ENCODE measurements around the gene THEMIS2.

Gene THEMIS2

GRCh38 chr1:27887215-27888021 lies 15.1 kb downstream of the THEMIS2 start:
- no peaks in the 10 kb centered on the region for H3K9me3 ChIP-seq (ENCODE audit: control insufficient read depth in 1 of 2, low read length in 2 of 2)
- H3K4me3 ChIP-seq (ENCODE audit: low read depth in 1 of 2, low read length in 2 of 2), result no peak overlapping the region
- peak overlapping the region; percentile 26 for H3K27ac ChIP-seq (ENCODE audit: low read length)
- peaks cover 20 to 28% of the 10 kb centered on the region in 2 donors for H3K36me3 ChIP-seq (ENCODE audit: control insufficient read depth in 1 of 2, insufficient read depth in 2 of 2, low read length in 2 of 2)
- no peaks in the 10 kb centered on the region for H3K27me3 ChIP-seq (ENCODE audit: low read depth, low read length)
- H3K4me1 ChIP-seq (ENCODE audit: control insufficient read depth in 1 of 2, insufficient read depth in 2 of 2, low read length in 2 of 2), result no peaks in the 10 kb centered on the region

DNA sequence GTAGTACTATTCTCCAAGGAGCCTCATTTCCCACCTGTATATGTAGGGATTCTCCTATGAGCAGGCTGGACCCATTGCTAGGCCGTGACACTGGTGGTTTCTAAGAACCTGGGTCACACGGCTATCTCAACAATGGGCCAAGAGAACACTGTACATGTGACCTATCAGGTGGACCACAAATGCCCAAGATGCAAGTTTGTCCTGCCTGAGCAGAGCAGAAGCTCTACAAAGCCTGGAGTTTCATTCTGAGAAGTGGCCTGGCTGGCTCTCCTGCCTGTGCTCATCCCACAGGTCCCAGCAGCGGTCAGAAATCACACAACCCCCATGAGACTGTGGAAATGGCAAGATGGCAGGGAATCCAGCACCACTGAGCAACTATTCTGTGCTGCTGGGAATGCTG lies 17.2 kb downstream of the THEMIS2 start:
- H3K27me3 ChIP-seq (ENCODE audit: low read depth, low read length), result no peaks in the 10 kb centered on the region

GRCh38 chr1:27891196-27891889 lies 19.0 kb downstream of the THEMIS2 start:
- Histone ChIP-seq H3K4me1 (ENCODE audit: control insufficient read depth in 1 of 2, insufficient read depth in 2 of 2, low read length in 2 of 2) (no peaks in the 10 kb centered on the region), H3K9me3 (ENCODE audit: control insufficient read depth in 1 of 2, low read length in 2 of 2) (no peaks in the 10 kb centered on the region), H3K36me3 (ENCODE audit: control insufficient read depth in 1 of 2, insufficient read depth in 2 of 2, low read length in 2 of 2) (peaks cover 51 to 53% of the 10 kb centered on the region in 2 donors), H3K27ac (ENCODE audit: low read length) (peak overlapping the region; percentile 68), H3K27me3 (ENCODE audit: low read depth, low read length) (no peaks in the 10 kb centered on the region), H3K4me3 (ENCODE audit: low read depth in 1 of 2, low read length in 2 of 2) (no peak overlapping the region)

More for the DNA sequence above, 17.2 kb downstream of the THEMIS2 start:
- Histone ChIP-seq H3K4me3 (ENCODE audit: low read depth in 1 of 2, low read length in 2 of 2) (no peak overlapping the region), H3K9me3 (ENCODE audit: control insufficient read depth in 1 of 2, low read length in 2 of 2) (no peaks in the 10 kb centered on the region), H3K27ac (ENCODE audit: low read length) (peak overlapping the region; percentile 32), H3K4me1 (ENCODE audit: control insufficient read depth in 1 of 2, insufficient read depth in 2 of 2, low read length in 2 of 2) (no peaks in the 10 kb centered on the region), H3K36me3 (ENCODE audit: control insufficient read depth in 1 of 2, insufficient read depth in 2 of 2, low read length in 2 of 2) (peaks cover 41 to 47% of the 10 kb centered on the region in 2 donors)

- Histone ChIP-seq H3K27me3 (ENCODE audit: low read depth, low read length) (no peaks in the 10 kb centered on the region), H3K4me1 (ENCODE audit: control insufficient read depth in 1 of 2, insufficient read depth in 2 of 2, low read length in 2 of 2) (no peaks in the 10 kb centered on the region), H3K9me3 (ENCODE audit: control insufficient read depth in 1 of 2, low read length in 2 of 2) (no peaks in the 10 kb centered on the region), H3K36me3 (ENCODE audit: control insufficient read depth in 1 of 2, insufficient read depth in 2 of 2, low read length in 2 of 2) (peaks cover 44 to 62% of the 10 kb centered on the region in 2 donors), H3K27ac (ENCODE audit: low read length) (no peak overlapping the region), H3K4me3 (ENCODE audit: low read depth in 1 of 2, low read length in 2 of 2) (no peak overlapping the region)
Observed at GRCh38 chr1:27894521-27894920, 22.2 kb downstream of the THEMIS2 start.

GRCh38 chr1:27906759-27907158 lies 34.4 kb downstream of the THEMIS2 start:
- no peak overlapping the region for H3K27ac ChIP-seq (ENCODE audit: low read length)

DNA sequence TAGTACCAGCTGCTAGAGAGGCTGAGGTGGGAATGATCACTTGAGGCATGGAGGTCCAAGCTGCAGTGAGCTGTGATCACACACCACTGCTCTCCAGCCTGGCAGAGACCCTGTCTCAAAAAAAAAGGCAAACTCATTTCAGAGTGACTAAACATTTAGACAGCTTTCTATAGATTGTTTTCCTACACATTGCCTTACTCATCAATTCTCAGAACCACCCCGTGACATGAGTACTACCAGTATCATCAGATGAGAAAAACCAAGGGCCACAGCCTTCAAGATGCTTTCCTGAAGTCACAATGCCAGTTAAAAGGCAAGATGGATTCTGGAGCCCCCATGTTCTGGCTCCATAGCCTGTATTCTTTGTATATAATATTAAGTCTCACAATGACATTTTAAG lies 40.1 kb downstream of the THEMIS2 start:
- peaks cover 19 to 20% of the 10 kb centered on the region in 2 donors for H3K36me3 ChIP-seq (ENCODE audit: control insufficient read depth in 1 of 2, insufficient read depth in 2 of 2, low read length in 2 of 2)

More at GRCh38 chr1:27906759-27907158, 34.4 kb downstream of the THEMIS2 start:
- H3K9me3 ChIP-seq (ENCODE audit: control insufficient read depth in 1 of 2, low read length in 2 of 2), result no peaks in the 10 kb centered on the region
- H3K36me3 ChIP-seq (ENCODE audit: control insufficient read depth in 1 of 2, insufficient read depth in 2 of 2, low read length in 2 of 2), result peaks cover 20 to 47% of the 10 kb centered on the region in 2 donors
- H3K4me3 ChIP-seq (ENCODE audit: low read depth in 1 of 2, low read length in 2 of 2), result no peak overlapping the region
- no peaks in the 10 kb centered on the region for H3K4me1 ChIP-seq (ENCODE audit: control insufficient read depth in 1 of 2, insufficient read depth in 2 of 2, low read length in 2 of 2)
- H3K27me3 ChIP-seq (ENCODE audit: low read depth, low read length), result no peaks in the 10 kb centered on the region

DNA sequence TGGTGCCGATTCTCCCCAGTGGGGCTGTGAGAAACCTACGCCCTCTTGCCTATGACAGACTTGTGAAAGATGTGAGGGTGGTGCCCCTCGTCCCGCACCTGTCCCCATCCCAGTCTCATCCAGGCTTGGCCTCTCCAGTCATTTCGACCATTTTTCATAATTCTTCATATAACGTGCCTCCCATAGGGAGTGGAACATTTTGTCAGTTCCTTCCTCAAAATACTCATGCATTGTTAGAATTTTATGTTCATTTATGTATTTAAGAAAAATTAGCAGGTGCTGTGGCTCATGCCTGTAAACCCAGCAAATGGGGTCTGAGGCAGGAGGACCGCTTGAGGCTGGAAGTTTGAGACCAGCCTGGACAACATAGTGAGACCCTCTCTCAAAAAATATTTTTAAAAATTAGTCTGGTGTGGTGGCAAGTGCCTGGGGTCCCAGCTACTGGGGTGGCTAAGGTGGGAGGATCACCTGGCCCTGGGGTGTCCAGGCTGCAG lies 42.8 kb downstream of the THEMIS2 start:
- Histone ChIP-seq H3K4me1 (ENCODE audit: control insufficient read depth in 1 of 2, insufficient read depth in 2 of 2, low read length in 2 of 2) (peaks cover 0 to 4% of the 10 kb centered on the region in 2 donors), H3K4me3 (ENCODE audit: low read depth in 1 of 2, low read length in 2 of 2) (peak overlapping the region; percentile 77 to 91), H3K36me3 (ENCODE audit: control insufficient read depth in 1 of 2, insufficient read depth in 2 of 2, low read length in 2 of 2) (peaks cover 5 to 7% of the 10 kb centered on the region in 2 donors), H3K27ac (ENCODE audit: low read length) (peak overlapping the region; percentile 8), H3K27me3 (ENCODE audit: low read depth, low read length) (no peaks in the 10 kb centered on the region), H3K9me3 (ENCODE audit: control insufficient read depth in 1 of 2, low read length in 2 of 2) (peaks cover 2 to 4% of the 10 kb centered on the region in 2 donors)

More for the DNA sequence above, 40.1 kb downstream of the THEMIS2 start:
- H3K9me3 ChIP-seq (ENCODE audit: control insufficient read depth in 1 of 2, low read length in 2 of 2), result peaks cover 2 to 4% of the 10 kb centered on the region in 2 donors
- H3K4me3 ChIP-seq (ENCODE audit: low read depth in 1 of 2, low read length in 2 of 2), result no peak overlapping the region
- H3K27ac ChIP-seq (ENCODE audit: low read length), result no peak overlapping the region
- peaks cover 0 to 4% of the 10 kb centered on the region in 2 donors for H3K4me1 ChIP-seq (ENCODE audit: control insufficient read depth in 1 of 2, insufficient read depth in 2 of 2, low read length in 2 of 2)
- H3K27me3 ChIP-seq (ENCODE audit: low read depth, low read length), result no peaks in the 10 kb centered on the region

DNA sequence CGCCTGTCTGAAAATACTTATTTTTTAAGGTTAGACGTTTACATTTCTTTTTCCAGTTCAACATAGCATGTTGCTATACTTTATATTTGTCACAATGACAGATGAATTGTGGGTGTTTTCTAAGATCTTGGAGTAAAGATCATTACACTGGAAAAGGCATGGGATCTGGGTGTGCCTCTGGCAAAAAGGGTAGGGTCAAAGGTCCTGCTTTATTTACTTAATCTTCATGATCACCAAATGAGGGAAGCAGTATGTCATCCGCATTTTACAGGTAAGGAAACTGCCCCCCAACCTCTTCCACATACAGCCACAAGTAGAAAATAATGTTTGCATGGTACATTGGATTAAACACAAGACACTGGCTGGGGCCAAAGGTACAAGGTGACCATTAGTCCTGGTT lies 49.9 kb downstream of the THEMIS2 start:
- no peaks in the 10 kb centered on the region for H3K36me3 ChIP-seq (ENCODE audit: control insufficient read depth in 1 of 2, insufficient read depth in 2 of 2, low read length in 2 of 2)
- no peak overlapping the region for H3K27ac ChIP-seq (ENCODE audit: low read length)
- no peak overlapping the region for H3K4me3 ChIP-seq (ENCODE audit: low read depth in 1 of 2, low read length in 2 of 2)
- no peaks in the 10 kb centered on the region for H3K4me1 ChIP-seq (ENCODE audit: control insufficient read depth in 1 of 2, insufficient read depth in 2 of 2, low read length in 2 of 2)
- no peaks in the 10 kb centered on the region for H3K9me3 ChIP-seq (ENCODE audit: control insufficient read depth in 1 of 2, low read length in 2 of 2)
- H3K27me3 ChIP-seq (ENCODE audit: low read depth, low read length), result no peaks in the 10 kb centered on the region

DNA sequence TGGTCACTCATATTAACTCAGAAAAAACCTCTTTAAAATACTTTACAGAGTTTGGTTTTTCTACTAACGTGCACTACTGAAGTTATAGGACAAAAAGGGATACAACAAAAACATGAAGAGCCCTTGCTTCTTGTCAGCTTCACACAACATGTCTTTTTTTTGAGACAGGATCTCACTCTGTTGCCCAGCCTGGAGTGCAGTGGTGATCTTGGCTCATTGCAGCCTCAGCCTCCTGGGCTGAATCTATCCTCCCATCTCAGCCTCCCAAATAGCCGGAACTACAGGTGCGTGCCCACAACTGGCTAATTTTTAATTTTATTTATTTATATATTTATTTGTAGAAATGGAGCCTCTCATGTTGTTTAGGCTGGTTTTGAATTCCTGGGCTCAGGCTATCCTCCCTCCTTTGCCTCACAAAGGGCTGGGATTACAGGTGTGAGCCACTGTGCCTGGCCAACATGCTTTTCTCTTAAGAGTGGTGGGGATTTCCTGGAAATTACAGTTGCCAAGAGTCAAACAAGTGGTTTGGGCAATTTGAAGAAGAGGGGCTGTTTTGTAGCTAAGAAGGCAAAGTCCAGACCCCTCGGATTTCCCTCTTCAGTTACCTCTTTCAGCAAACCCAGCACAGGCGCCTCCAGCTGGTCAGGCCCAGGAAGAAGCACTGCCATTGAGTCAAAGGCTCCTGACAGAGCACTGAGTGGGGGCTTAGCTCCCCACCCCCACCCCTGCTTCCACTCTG lies 56.0 kb downstream of the THEMIS2 start:
- Histone ChIP-seq H3K27ac (ENCODE audit: low read length) (no peak overlapping the region), H3K27me3 (ENCODE audit: low read depth, low read length) (no peaks in the 10 kb centered on the region), H3K36me3 (ENCODE audit: control insufficient read depth in 1 of 2, insufficient read depth in 2 of 2, low read length in 2 of 2) (no peaks in the 10 kb centered on the region), H3K9me3 (ENCODE audit: control insufficient read depth in 1 of 2, low read length in 2 of 2) (no peaks in the 10 kb centered on the region), H3K4me1 (ENCODE audit: control insufficient read depth in 1 of 2, insufficient read depth in 2 of 2, low read length in 2 of 2) (peaks cover 0 to 3% of the 10 kb centered on the region in 2 donors), H3K4me3 (ENCODE audit: low read depth in 1 of 2, low read length in 2 of 2) (no peak overlapping the region)

DNA sequence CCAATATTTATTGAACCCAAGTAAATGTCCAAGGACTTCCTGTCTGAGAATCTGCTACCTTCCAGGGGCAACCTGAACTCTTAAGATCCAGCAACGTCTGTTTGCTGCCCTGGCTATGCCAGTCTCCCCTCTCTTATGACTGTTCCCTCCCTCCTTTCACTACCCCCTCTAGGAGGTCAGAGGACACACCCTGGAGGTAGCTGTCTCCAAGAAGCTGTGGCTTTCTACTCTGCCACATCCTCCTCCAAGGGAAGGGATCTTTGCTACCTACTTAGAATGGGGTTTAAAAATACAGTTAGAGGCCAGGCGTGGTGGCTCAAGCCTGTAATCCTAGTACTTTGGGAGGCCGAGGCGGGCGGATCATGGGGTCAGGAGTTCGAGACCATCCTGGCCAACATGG lies 58.8 kb downstream of the THEMIS2 start:
- H3K4me1 ChIP-seq (ENCODE audit: control insufficient read depth in 1 of 2, insufficient read depth in 2 of 2, low read length in 2 of 2), result peaks cover 0 to 3% of the 10 kb centered on the region in 2 donors
- no peaks in the 10 kb centered on the region for H3K36me3 ChIP-seq (ENCODE audit: control insufficient read depth in 1 of 2, insufficient read depth in 2 of 2, low read length in 2 of 2)
- no peaks in the 10 kb centered on the region for H3K9me3 ChIP-seq (ENCODE audit: control insufficient read depth in 1 of 2, low read length in 2 of 2)
- H3K27me3 ChIP-seq (ENCODE audit: low read depth, low read length), result no peaks in the 10 kb centered on the region
- no peak overlapping the region for H3K27ac ChIP-seq (ENCODE audit: low read length)
- H3K4me3 ChIP-seq (ENCODE audit: low read depth in 1 of 2, low read length in 2 of 2), result no peak overlapping the region

- H3K4me3 ChIP-seq (ENCODE audit: low read depth in 1 of 2, low read length in 2 of 2), result no peak overlapping the region
- H3K27me3 ChIP-seq (ENCODE audit: low read depth, low read length), result no peaks in the 10 kb centered on the region
- no peaks in the 10 kb centered on the region for H3K9me3 ChIP-seq (ENCODE audit: control insufficient read depth in 1 of 2, low read length in 2 of 2)
- H3K4me1 ChIP-seq (ENCODE audit: control insufficient read depth in 1 of 2, insufficient read depth in 2 of 2, low read length in 2 of 2), result peaks cover 0 to 3% of the 10 kb centered on the region in 2 donors
- no peaks in the 10 kb centered on the region for H3K36me3 ChIP-seq (ENCODE audit: control insufficient read depth in 1 of 2, insufficient read depth in 2 of 2, low read length in 2 of 2)
- no peak overlapping the region for H3K27ac ChIP-seq (ENCODE audit: low read length)
Observed at GRCh38 chr1:27931759-27932158, 59.4 kb downstream of the THEMIS2 start.
